Right atrium auricular region (tissue), 2 donors: ENCODE measurements around the gene ERBB4. TPM values are rescaled to one million over a fixed set of nuclear protein-coding genes. Genes with fewer than 3 reads are reported as not detected.

Experiments used
- DNase-seq: peaks from one replicate; pipeline ENCODE4 v3.0.0-alpha.2; 2019; ENCODE audit warnings: low spot score
- H3K27ac ChIP-seq, 2 donors: fragments of 200-600 bp; sonication (generic); 1 replicate in 1 of 2; 2 replicates in 1 of 2; pipeline ENCODE4 v1.5.1; 2016 to 2019
- H3K27me3 ChIP-seq, 2 donors: fragments of 200-600 bp; sonication (generic); one replicate each; pipeline versions ENCODE4 v1.5.1 to v1.6.0; 2017 to 2019
- H3K36me3 ChIP-seq: fragments of 200-600 bp; sonication (generic); one replicate; pipeline ENCODE4 v1.5.1; 2016
- H3K4me1 ChIP-seq, 2 donors: fragments of 200-600 bp; sonication (generic); one replicate each; pipeline versions ENCODE4 v1.5.1 to v1.6.0; 2017 to 2019
- H3K4me3 ChIP-seq, 2 donors: fragments of 200-600 bp; sonication (generic); 1 replicate in 1 of 2; 2 replicates in 1 of 2; pipeline ENCODE4 v1.5.1; 2017 to 2019; ENCODE audit warnings: mild to moderate bottlenecking in 1 of 2, moderate library complexity in 1 of 2
- H3K9me3 ChIP-seq, 2 donors: fragments of 200-600 bp; sonication (generic); one replicate each; pipeline ENCODE4 v1.5.1; 2019
- total RNA-seq, 2 donors: library from RNA; depleted of rRNA; stranded (reverse); fragments of >200 nt; gene quantifications; one replicate each; pipeline ENCODE4 v1.1.0, GENCODE V29; 2016
- TF ChIP-seq, protein P1 (sequence below), 2 donors: fragments of 200-600 bp; sonication (generic); IDR thresholded peaks; one replicate each; pipeline ENCODE4 v1.5.1; 2019; ENCODE audit warnings: antibody characterized with exemption in 2 of 2

The ERBB4 gene
- total RNA-seq, 2 donors from 2014 or later = 12.4 to 22.4 TPM

DNA sequence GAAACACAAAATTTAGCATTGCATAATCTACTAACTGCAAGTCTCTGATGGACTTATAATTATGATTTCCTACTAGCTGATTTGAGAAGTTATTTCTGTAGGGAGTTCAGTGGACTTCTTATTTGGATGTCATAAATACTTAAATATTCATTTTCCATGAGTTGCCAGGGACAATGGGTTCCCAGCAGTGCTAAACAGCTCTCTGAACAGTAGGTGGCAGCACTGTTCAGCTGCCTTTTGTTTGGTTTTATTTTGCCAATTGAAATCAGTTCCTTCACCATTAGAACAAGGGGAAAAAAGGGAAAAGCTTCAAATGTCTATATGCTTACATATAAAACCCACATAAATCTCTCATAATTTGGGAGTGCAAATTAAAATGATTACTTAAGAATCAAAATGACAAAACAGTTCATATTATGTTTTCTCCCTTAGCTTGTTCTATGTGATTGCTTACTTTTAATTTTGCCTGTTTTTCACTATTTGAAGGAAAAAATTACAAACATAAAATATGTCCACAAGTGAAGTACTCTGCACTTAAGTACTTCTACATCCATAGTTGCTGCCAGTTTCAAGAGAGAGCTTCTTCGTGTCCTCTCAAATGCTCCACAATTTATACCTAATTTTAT, 1083.3 kb downstream of the ERBB4 start:
- Histone ChIP-seq H3K9me3 (no peaks in the 10 kb centered on the region), H3K36me3 (no peaks in the 10 kb centered on the region), H3K27me3 (no peaks in the 10 kb centered on the region), H3K4me3 (no peak overlapping the region), H3K4me1 (no peaks in the 10 kb centered on the region), H3K27ac (no peak overlapping the region)
- DNase-seq = peak; percentile 60
- TF ChIP-seq, protein P1, sequence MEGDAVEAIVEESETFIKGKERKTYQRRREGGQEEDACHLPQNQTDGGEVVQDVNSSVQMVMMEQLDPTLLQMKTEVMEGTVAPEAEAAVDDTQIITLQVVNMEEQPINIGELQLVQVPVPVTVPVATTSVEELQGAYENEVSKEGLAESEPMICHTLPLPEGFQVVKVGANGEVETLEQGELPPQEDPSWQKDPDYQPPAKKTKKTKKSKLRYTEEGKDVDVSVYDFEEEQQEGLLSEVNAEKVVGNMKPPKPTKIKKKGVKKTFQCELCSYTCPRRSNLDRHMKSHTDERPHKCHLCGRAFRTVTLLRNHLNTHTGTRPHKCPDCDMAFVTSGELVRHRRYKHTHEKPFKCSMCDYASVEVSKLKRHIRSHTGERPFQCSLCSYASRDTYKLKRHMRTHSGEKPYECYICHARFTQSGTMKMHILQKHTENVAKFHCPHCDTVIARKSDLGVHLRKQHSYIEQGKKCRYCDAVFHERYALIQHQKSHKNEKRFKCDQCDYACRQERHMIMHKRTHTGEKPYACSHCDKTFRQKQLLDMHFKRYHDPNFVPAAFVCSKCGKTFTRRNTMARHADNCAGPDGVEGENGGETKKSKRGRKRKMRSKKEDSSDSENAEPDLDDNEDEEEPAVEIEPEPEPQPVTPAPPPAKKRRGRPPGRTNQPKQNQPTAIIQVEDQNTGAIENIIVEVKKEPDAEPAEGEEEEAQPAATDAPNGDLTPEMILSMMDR (IDR thresholded peaks at IDR 0.05) = peak; percentile 87 to 89

- no peaks in the 10 kb centered on the region for H3K9me3 ChIP-seq
- no peak overlapping the region for H3K27ac ChIP-seq
- H3K36me3 ChIP-seq = no peaks in the 10 kb centered on the region
- TF ChIP-seq, protein P1 (IDR thresholded peaks at IDR 0.05) = no peak
- no peak for DNase-seq
- H3K27me3 ChIP-seq = no peaks in the 10 kb centered on the region
- H3K4me3 ChIP-seq = no peak overlapping the region
- no peaks in the 10 kb centered on the region for H3K4me1 ChIP-seq
Observed at GRCh38 chr2:211454679-211455078, 1083.9 kb downstream of the ERBB4 start.

- no peak for DNase-seq
- Histone ChIP-seq H3K4me1 (no peaks in the 10 kb centered on the region), H3K36me3 (no peaks in the 10 kb centered on the region), H3K27ac (no peak overlapping the region), H3K4me3 (no peak overlapping the region), H3K9me3 (no peaks in the 10 kb centered on the region), H3K27me3 (no peaks in the 10 kb centered on the region)
- TF ChIP-seq, protein P1 (IDR thresholded peaks at IDR 0.05) = no peak
Observed at GRCh38 chr2:211453311-211453887, 1085.2 kb downstream of the ERBB4 start.

DNA sequence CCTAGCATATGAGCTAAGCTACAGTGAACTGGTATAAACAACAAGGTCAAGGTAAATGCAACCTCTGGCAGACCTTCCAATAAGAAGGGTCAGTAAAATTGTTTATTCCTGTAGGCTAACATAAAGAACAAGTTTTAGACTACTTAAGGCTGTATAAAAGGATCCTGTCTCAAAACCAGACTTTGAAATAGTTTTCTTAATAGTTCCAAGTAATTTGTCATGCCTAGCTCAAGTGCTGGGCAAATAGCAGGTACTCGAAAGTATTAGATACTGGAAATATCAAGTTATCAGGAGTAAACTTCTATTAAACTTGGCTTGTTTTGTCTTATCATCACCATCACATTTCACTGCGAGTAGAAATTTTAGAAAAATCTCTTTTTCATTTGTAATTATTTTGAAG, 1087.0 kb downstream of the ERBB4 start:
- Histone ChIP-seq H3K36me3 (no peaks in the 10 kb centered on the region), H3K27me3 (no peaks in the 10 kb centered on the region), H3K4me1 (no peaks in the 10 kb centered on the region), H3K27ac (no peak overlapping the region), H3K4me3 (no peak overlapping the region), H3K9me3 (no peaks in the 10 kb centered on the region)
- TF ChIP-seq, protein P1 (IDR thresholded peaks at IDR 0.05) = no peak
- no peak for DNase-seq

DNA sequence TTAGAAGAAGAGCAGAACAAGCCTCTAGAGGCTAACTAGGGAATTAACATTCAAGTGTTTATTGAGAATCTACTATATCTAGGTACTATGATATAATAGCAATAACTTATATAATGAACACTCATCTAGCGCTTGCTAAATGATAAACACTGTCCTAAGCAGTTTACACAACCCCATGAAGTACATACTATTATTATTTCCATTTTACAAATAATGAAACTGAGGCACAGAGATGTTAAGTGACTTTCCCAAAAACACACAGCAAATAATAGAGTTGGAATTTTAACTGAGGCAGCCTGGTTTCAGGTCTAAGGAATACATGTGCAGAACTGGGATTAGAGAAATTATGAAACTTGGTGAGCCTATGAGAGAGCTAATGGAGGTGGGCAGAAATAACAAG, 1088.8 kb downstream of the ERBB4 start:
- TF ChIP-seq, protein P1 (IDR thresholded peaks at IDR 0.05) = no peak
- Histone ChIP-seq H3K27ac (no peak overlapping the region), H3K9me3 (no peaks in the 10 kb centered on the region), H3K36me3 (no peaks in the 10 kb centered on the region), H3K4me1 (no peaks in the 10 kb centered on the region), H3K4me3 (no peak overlapping the region), H3K27me3 (no peaks in the 10 kb centered on the region)
- no peak for DNase-seq

- no peaks in the 10 kb centered on the region for H3K4me1 ChIP-seq
- DNase-seq = no peak
Observed at GRCh38 chr2:211447548-211447947, 1091.1 kb downstream of the ERBB4 start.

More at GRCh38 chr2:211447548-211447947, 1091.1 kb downstream of the ERBB4 start:
- TF ChIP-seq, protein P1 (IDR thresholded peaks at IDR 0.05) = no peak
- no peaks in the 10 kb centered on the region for H3K27me3 ChIP-seq
- no peak overlapping the region for H3K27ac ChIP-seq
- no peaks in the 10 kb centered on the region for H3K9me3 ChIP-seq
- H3K4me3 ChIP-seq = no peak overlapping the region
- H3K36me3 ChIP-seq = no peaks in the 10 kb centered on the region
